DOHH2 (cell line): Measurements from ENCODE around the gene GLYATL3.

ENCODE experiments used
- CTCF ChIP-seq: fragments of 200-600 bp; sonication (generic); IDR thresholded peaks from one replicate; pipeline ENCODE4 v1.5.1; 2014; ENCODE audit warnings: antibody characterized with exemption, mild to moderate bottlenecking, low read depth, low read length; ENCODE audit not compliant: poor library complexity, severe bottlenecking
- EZH2phosphoT487 ChIP-seq: fragments of 200-600 bp; sonication (generic); IDR thresholded peaks from 2 replicates; pipeline ENCODE4 v1.6.1; 2017; ENCODE audit warnings: borderline replicate concordance, mild to moderate bottlenecking, antibody characterized with exemption, low read length, moderate library complexity, mixed read lengths

GRCh38 chr6:49453221-49453620 lies 46.5 kb upstream of the GLYATL3 start:
- TF ChIP-seq CTCF (no peak), EZH2phosphoT487 (no peak)
